ENCODE results near the gene MAGEA11. TPM values are rescaled to one million over a fixed set of nuclear protein-coding genes. Genes with fewer than 3 reads are reported as not detected.

The MAGEA11 gene
- total and polyA plus RNA-seq, 2 of the 4 experiments (the other 2 are of a cell fraction), result not detected

- Histone ChIP-seq H3K9me3 (ENCODE audit: control insufficient read depth, insufficient read depth, low read length) (no peaks in the 10 kb centered on the region), H3K36me3 (ENCODE audit: control insufficient read depth, insufficient read depth, low read length) (no peaks in the 10 kb centered on the region), H4K5ac (ENCODE audit: low read depth, low read length) (no peak overlapping the region), H2BK120ac (ENCODE audit: low read depth, low read length) (no peak overlapping the region), H4K91ac (ENCODE audit: insufficient read depth, low read depth, low read length) (no peak overlapping the region), H2AFZ (replicated peaks; ENCODE audit: low read length, poor library complexity) (no peak overlapping the region), H2BK15ac (ENCODE audit: low read depth, low read length) (no peak overlapping the region), H3K4ac (ENCODE audit: low read depth, low read length) (no peak overlapping the region), H2BK5ac (ENCODE audit: low read depth, low read length, poor library complexity, severe bottlenecking) (no peak overlapping the region), H3K27me3 (ENCODE audit: control insufficient read depth, insufficient read depth, low read length) (peaks cover 2% of the 10 kb centered on the region; the same call in 1 of the 2 replicates), H3K27ac (ENCODE audit: insufficient read depth, low read length) (no peak overlapping the region), H3K9me1 (ENCODE audit: insufficient read depth, low read length) (no peaks in the 10 kb centered on the region), H3K14ac (replicated peaks; ENCODE audit: low read depth, low read length) (no peak overlapping the region), H3K18ac (ENCODE audit: low read depth, low read length) (no peak overlapping the region), H4K8ac (ENCODE audit: low read depth in 2 of 2, low read length in 2 of 2) (no peak overlapping the region), H2BK20ac (ENCODE audit: low read depth, low read length) (no peak overlapping the region), H2AK9ac (replicated peaks; ENCODE audit: low read depth, low read length, poor library complexity) (no peak overlapping the region), H3K23ac (ENCODE audit: low read depth, low read length) (no peak overlapping the region), H2AK5ac (ENCODE audit: low read depth, low read length) (no peak overlapping the region), H4K20me1 (ENCODE audit: insufficient read depth, low read length) (no peaks in the 10 kb centered on the region), H3K9ac (ENCODE audit: low read depth, low read length) (no peak overlapping the region), H3K79me1 (ENCODE audit: low read depth in 1 of 2, low read length in 2 of 2) (no peaks in the 10 kb centered on the region), H3K4me2 (ENCODE audit: low read depth, low read length) (no peak overlapping the region), H3K4me3 (ENCODE audit: insufficient read depth, low read depth, low read length) (no peak overlapping the region), H3K4me1 (ENCODE audit: control insufficient read depth, insufficient read depth, low read length) (no peaks in the 10 kb centered on the region), H3K56ac (ENCODE audit: extremely low read depth, insufficient read depth, low read length) (no peak overlapping the region)
- POLR2A ChIA-PET (ENCODE audit: unreplicated experiment), result no interaction called here
- TF ChIP-seq RFX5 (IDR thresholded peaks at IDR 0.05; ENCODE audit: low read depth, low read length), result no peak
- TF ChIP-seq RAD21 (IDR thresholded peaks at IDR 0.05; ENCODE audit: low read length), result no peak
- TF ChIP-seq CHD1 (IDR thresholded peaks at IDR 0.05; ENCODE audit: low read depth, low read length), result no peak
- TF ChIP-seq SMC3 (IDR thresholded peaks at IDR 0.05; ENCODE audit: low read depth, low read length), result no peak
- TF ChIP-seq MAZ (IDR thresholded peaks at IDR 0.05; ENCODE audit: borderline replicate concordance, low read depth, low read length), result no peak
- TF ChIP-seq RCOR1 (IDR thresholded peaks at IDR 0.05; ENCODE audit: insufficient replicate concordance, low read length), result no peak
- TF ChIP-seq CEBPB (IDR thresholded peaks at IDR 0.05; ENCODE audit: low read depth, low read length), result no peak
- no peak for TF ChIP-seq MAFK (IDR thresholded peaks at IDR 0.05; ENCODE audit: low read depth, low read length)
- no peak for TF ChIP-seq USF2 (IDR thresholded peaks at IDR 0.05; ENCODE audit: low read depth, low read length)
- no peak for TF ChIP-seq POLR2A (IDR thresholded peaks at IDR 0.05; ENCODE audit: low read depth, low read length)
- no peak for TF ChIP-seq FOS (IDR thresholded peaks at IDR 0.05; ENCODE audit: low read depth, low read length)
- no peak for TF ChIP-seq MXI1 (IDR thresholded peaks at IDR 0.05; ENCODE audit: borderline replicate concordance, low read depth, low read length)
- TF ChIP-seq CTCF (conservative IDR thresholded peaks at IDR 0.05; ENCODE audit: low read depth, low read length), result no peak
- TF ChIP-seq NFE2L2 (IDR thresholded peaks at IDR 0.05; ENCODE audit: low read depth, low read length), result no peak
- dilution Hi-C loops (cut with HindIII; ENCODE audit: low sequenced_read_pairs, unreplicated experiment), result no loop called here
- CTCF ChIA-PET, result no interaction called here
- BruUV-seq (replicated peaks), result no TSS peak
- ATAC-seq (ENCODE audit: low read depth) (no peak), DNase-seq (no peak)
- in situ Hi-C loops (cut with MboI; ENCODE audit: low sequenced_read_pairs), result loop anchor here (25.0 kb wide), 1 partner anchor 116 kb away; no protein-coding TSS in a partner anchor
- intact Hi-C loops (cut with micrococcal nuclease), result no loop called here
- 83% methylated on average over 2 of the region's 8 CpGs; no CpG with 5 or more reads in 1 of the 2 experiments for WGBS, 2 experiments (ENCODE audit: extremely low coverage in 2 of 2, insufficient read length in 1 of 2)
Measured at GRCh38 chrX:149721778-149722177, 9.9 kb downstream of the MAGEA11 start.
